IgD-negative memory B cell (primary cell): Measurements from ENCODE around the gene ADGRB2. TPM values are rescaled to one million over a fixed set of nuclear protein-coding genes. Genes with fewer than 3 reads are reported as not detected.

Experiments
- H3K27ac Mint-ChIP-seq, 3 donors: one replicate each; pipeline ENCODE4 v1.8.0; 2020 to 2022; ENCODE audit warnings: mild to moderate bottlenecking in 3 of 3, mixed read lengths in 3 of 3, moderate library complexity in 1 of 3
- H3K27me3 Mint-ChIP-seq: one replicate; pipeline ENCODE4 v1.8.0; 2021; ENCODE audit warnings: mixed read lengths
- H3K36me3 Mint-ChIP-seq: one replicate; pipeline ENCODE4 v1.8.0; 2020; ENCODE audit warnings: mild to moderate bottlenecking, mixed read lengths
- H3K4me1 Mint-ChIP-seq, 3 donors: one replicate each; pipeline ENCODE4 v1.8.0; 2020 to 2022; ENCODE audit warnings: mixed read lengths in 3 of 3, mild to moderate bottlenecking in 1 of 3
- H3K4me3 Mint-ChIP-seq, 4 donors: one replicate each; pipeline ENCODE4 v1.8.0; 2020 to 2022; ENCODE audit warnings: mild to moderate bottlenecking in 4 of 4, mixed read lengths in 4 of 4, moderate library complexity in 3 of 4
- H3K9me3 Mint-ChIP-seq, 3 donors: one replicate each; pipeline ENCODE4 v1.8.0; 2020 to 2021; ENCODE audit warnings: mixed read lengths in 3 of 3, mild to moderate bottlenecking in 1 of 3
- polyA plus RNA-seq: library from polyadenylated mRNA; unstranded; fragments of 300-500 nt; fragmentation: Illumina TruSeq; gene quantifications from one replicate; pipeline ENCODE4 v1.2.3, GENCODE V29; 2021

The ADGRB2 gene
- polyA plus RNA-seq = 0.97 TPM

- Mint-ChIP-seq H3K4me3 (peak within 1 kb of the TSS; percentile 25 to 91 (median 82)), H3K27me3 (peaks cover 13% of the 10 kb centered on the region), H3K9me3 (no peaks in the 10 kb centered on the region), H3K27ac (peak within 1 kb of the TSS in 1 of 3 donors; percentile 86), H3K36me3 (no peaks in the 10 kb centered on the region), H3K4me1 (peaks cover 8 to 14% (median 13%) of the 10 kb centered on the region in 3 donors)
Measured at GRCh38 chr1:31764312-31765040, at the start of gene ADGRB2. ADGRB2 (minus strand) TSS chr1:31764340; CDS start chr1:31757221, 7,119 bp downstream.

- Mint-ChIP-seq H3K9me3 (no peaks in the 10 kb centered on the region), H3K4me3 (no peak overlapping the region), H3K27me3 (peaks cover 1% of the 10 kb centered on the region), H3K36me3 (no peaks in the 10 kb centered on the region), H3K4me1 (peaks cover 10 to 15% (median 12%) of the 10 kb centered on the region in 3 donors), H3K27ac (no peak overlapping the region)
Measured at GRCh38 chr1:31812158-31812829, 48.2 kb upstream of the ADGRB2 start.

- no peaks in the 10 kb centered on the region for H3K9me3 Mint-ChIP-seq
- H3K4me3 Mint-ChIP-seq = no peak overlapping the region
- no peaks in the 10 kb centered on the region for H3K36me3 Mint-ChIP-seq
- peaks cover 1% of the 10 kb centered on the region for H3K27me3 Mint-ChIP-seq
- no peak overlapping the region for H3K27ac Mint-ChIP-seq
- peaks cover 5 to 12% (median 6%) of the 10 kb centered on the region in 3 donors for H3K4me1 Mint-ChIP-seq
Measured at GRCh38 chr1:31811605-31812004, 47.5 kb upstream of the ADGRB2 start.

GRCh38 chr1:31809698-31810097, 45.6 kb upstream of the ADGRB2 start:
- H3K9me3 Mint-ChIP-seq = no peaks in the 10 kb centered on the region
- H3K36me3 Mint-ChIP-seq = no peaks in the 10 kb centered on the region
- H3K4me1 Mint-ChIP-seq = peaks cover 0 to 3% (median 0%) of the 10 kb centered on the region in 3 donors
- H3K27ac Mint-ChIP-seq = peak overlapping the region in 1 of 3 donors; percentile 84
- H3K4me3 Mint-ChIP-seq = no peak overlapping the region
- H3K27me3 Mint-ChIP-seq = peaks cover 1% of the 10 kb centered on the region

- Mint-ChIP-seq H3K9me3 (no peaks in the 10 kb centered on the region), H3K4me1 (peaks cover 0 to 8% (median 4%) of the 10 kb centered on the region in 3 donors), H3K4me3 (no peak overlapping the region), H3K27ac (no peak overlapping the region), H3K27me3 (peaks cover 1% of the 10 kb centered on the region), H3K36me3 (no peaks in the 10 kb centered on the region)
Measured at GRCh38 chr1:31807273-31808048, 43.3 kb upstream of the ADGRB2 start.

- Mint-ChIP-seq H3K36me3 (no peaks in the 10 kb centered on the region), H3K4me1 (peaks cover 7 to 19% (median 15%) of the 10 kb centered on the region in 3 donors), H3K27me3 (peaks cover 1% of the 10 kb centered on the region), H3K27ac (no peak overlapping the region), H3K4me3 (no peak overlapping the region), H3K9me3 (no peaks in the 10 kb centered on the region)
Measured at GRCh38 chr1:31805318-31805717, 41.2 kb upstream of the ADGRB2 start.

GRCh38 chr1:31804098-31804497, 40.0 kb upstream of the ADGRB2 start:
- H3K36me3 Mint-ChIP-seq = no peaks in the 10 kb centered on the region
- H3K27ac Mint-ChIP-seq = no peak overlapping the region
- peaks cover 7 to 19% (median 15%) of the 10 kb centered on the region in 3 donors for H3K4me1 Mint-ChIP-seq
- no peaks in the 10 kb centered on the region for H3K27me3 Mint-ChIP-seq
- H3K9me3 Mint-ChIP-seq = no peaks in the 10 kb centered on the region
- H3K4me3 Mint-ChIP-seq = no peak overlapping the region

GRCh38 chr1:31803610-31804009, 39.5 kb upstream of the ADGRB2 start:
- H3K4me3 Mint-ChIP-seq = no peak overlapping the region
- H3K27me3 Mint-ChIP-seq = no peaks in the 10 kb centered on the region
- peaks cover 7 to 19% (median 15%) of the 10 kb centered on the region in 3 donors for H3K4me1 Mint-ChIP-seq
- H3K9me3 Mint-ChIP-seq = no peaks in the 10 kb centered on the region
- no peak overlapping the region for H3K27ac Mint-ChIP-seq
- no peaks in the 10 kb centered on the region for H3K36me3 Mint-ChIP-seq

GRCh38 chr1:31802190-31803150, 38.3 kb upstream of the ADGRB2 start:
- peaks cover 7 to 19% (median 15%) of the 10 kb centered on the region in 3 donors for H3K4me1 Mint-ChIP-seq
- no peak overlapping the region for H3K4me3 Mint-ChIP-seq
- no peaks in the 10 kb centered on the region for H3K9me3 Mint-ChIP-seq
- H3K36me3 Mint-ChIP-seq = no peaks in the 10 kb centered on the region
- no peaks in the 10 kb centered on the region for H3K27me3 Mint-ChIP-seq
- H3K27ac Mint-ChIP-seq = no peak overlapping the region

GRCh38 chr1:31801458-31801857, 37.3 kb upstream of the ADGRB2 start:
- no peak overlapping the region for H3K4me3 Mint-ChIP-seq
- no peaks in the 10 kb centered on the region for H3K9me3 Mint-ChIP-seq
- H3K36me3 Mint-ChIP-seq = no peaks in the 10 kb centered on the region

GRCh38 chr1:31800674-31800967, 36.5 kb upstream of the ADGRB2 start:
- Mint-ChIP-seq H3K36me3 (no peaks in the 10 kb centered on the region), H3K9me3 (no peaks in the 10 kb centered on the region), H3K4me3 (peak overlapping the region in 1 of 4 donors; percentile 38), H3K27me3 (peaks cover 3% of the 10 kb centered on the region), H3K4me1 (peaks cover 7 to 19% (median 15%) of the 10 kb centered on the region in 3 donors), H3K27ac (peak overlapping the region in 1 of 3 donors; percentile 80)

More at GRCh38 chr1:31801458-31801857, 37.3 kb upstream of the ADGRB2 start:
- Mint-ChIP-seq H3K4me1 (peaks cover 7 to 19% (median 15%) of the 10 kb centered on the region in 3 donors), H3K27ac (no peak overlapping the region), H3K27me3 (peaks cover 1% of the 10 kb centered on the region)

GRCh38 chr1:31799895-31800673, 35.9 kb upstream of the ADGRB2 start:
- peaks cover 3% of the 10 kb centered on the region for H3K27me3 Mint-ChIP-seq
- no peak overlapping the region for H3K4me3 Mint-ChIP-seq
- no peaks in the 10 kb centered on the region for H3K36me3 Mint-ChIP-seq
- no peaks in the 10 kb centered on the region for H3K9me3 Mint-ChIP-seq
- no peak overlapping the region for H3K27ac Mint-ChIP-seq
- H3K4me1 Mint-ChIP-seq = peaks cover 7 to 19% (median 15%) of the 10 kb centered on the region in 3 donors

GRCh38 chr1:31799196-31799894, 35.2 kb upstream of the ADGRB2 start:
- H3K27ac Mint-ChIP-seq = no peak overlapping the region
- H3K4me3 Mint-ChIP-seq = no peak overlapping the region
- H3K4me1 Mint-ChIP-seq = peaks cover 7 to 19% (median 15%) of the 10 kb centered on the region in 3 donors
- H3K9me3 Mint-ChIP-seq = no peaks in the 10 kb centered on the region
- H3K27me3 Mint-ChIP-seq = peaks cover 3% of the 10 kb centered on the region
- H3K36me3 Mint-ChIP-seq = no peaks in the 10 kb centered on the region
